Jurkat, Clone E6-1 (cell line): ENCODE results near the gene MID1IP1. TPM values are rescaled to one million over a fixed set of nuclear protein-coding genes. Genes with fewer than 3 reads are reported as not detected.

Source experiments
- DNase-seq: peaks from one replicate; pipeline ENCODE4 v3.0.0-alpha.2; 2011; ENCODE audit warnings: low read depth, low spot score
- H3K4me3 ChIP-seq: 2 replicates; pipeline ENCODE4 v1.5.1; 2011; ENCODE audit warnings: mild to moderate bottlenecking, low read length, control low read depth, moderate library complexity
- polyA plus RNA-seq: library from polyadenylated mRNA; unstranded; fragments of >200 nt; gene quantifications from one replicate; pipeline ENCODE4 v1.2.1, GENCODE V29; 2012; ENCODE audit warnings: missing spikeins; ENCODE audit not compliant: insufficient read length, insufficient read depth

Gene MID1IP1
- polyA plus RNA-seq: 42.9 TPM

DNA sequence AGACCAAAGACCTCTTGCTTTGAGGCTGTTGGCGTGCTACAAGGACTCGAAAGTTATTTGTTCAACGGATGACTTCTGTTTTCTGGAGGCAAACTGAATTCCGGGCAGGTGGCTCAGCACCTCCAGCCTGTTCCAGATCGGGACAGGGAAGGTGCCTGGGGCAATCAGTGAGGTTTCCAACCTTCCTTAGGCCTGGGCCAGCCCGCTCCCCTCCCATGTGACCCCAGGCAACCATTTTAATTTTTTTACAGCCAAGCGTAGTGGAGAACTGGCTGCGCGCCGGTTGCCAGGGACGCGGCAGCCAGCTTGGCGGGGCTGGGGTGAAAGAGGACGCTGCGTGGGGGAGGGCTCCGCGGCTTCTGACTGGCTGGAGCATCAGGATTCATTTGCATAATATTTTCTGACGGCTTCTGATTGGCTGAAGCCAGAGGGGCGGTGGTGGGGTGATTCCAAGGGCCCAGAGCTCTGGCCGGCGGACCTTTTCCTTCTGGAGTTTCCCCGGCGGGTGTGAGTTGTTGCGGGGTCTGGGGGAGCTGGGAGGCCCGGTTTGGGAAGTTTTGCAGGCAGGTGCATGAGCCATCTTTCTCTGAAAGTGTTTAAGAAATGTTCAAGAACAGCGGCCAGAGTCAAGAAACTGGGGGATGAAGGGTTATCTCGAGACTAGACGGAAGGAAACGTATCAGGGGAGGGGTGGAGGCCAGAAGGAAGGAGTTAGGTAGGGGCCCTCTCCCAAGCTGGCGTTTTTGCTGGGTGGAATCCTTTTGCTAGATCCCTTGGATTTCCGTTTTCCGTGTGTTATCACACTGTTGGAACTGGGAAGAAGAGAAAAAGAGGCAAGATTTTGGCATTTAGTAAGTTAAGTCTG lies at the start of gene MID1IP1:
TSS of gene MID1IP1 (plus strand) at position 479 of the 865 bp plus-strand sequence. CDS start 3,488 bp downstream, outside the sequence.
- H3K4me3 ChIP-seq: peak within 1 kb of the TSS; percentile 73
- peak; percentile 84 for DNase-seq

DNA sequence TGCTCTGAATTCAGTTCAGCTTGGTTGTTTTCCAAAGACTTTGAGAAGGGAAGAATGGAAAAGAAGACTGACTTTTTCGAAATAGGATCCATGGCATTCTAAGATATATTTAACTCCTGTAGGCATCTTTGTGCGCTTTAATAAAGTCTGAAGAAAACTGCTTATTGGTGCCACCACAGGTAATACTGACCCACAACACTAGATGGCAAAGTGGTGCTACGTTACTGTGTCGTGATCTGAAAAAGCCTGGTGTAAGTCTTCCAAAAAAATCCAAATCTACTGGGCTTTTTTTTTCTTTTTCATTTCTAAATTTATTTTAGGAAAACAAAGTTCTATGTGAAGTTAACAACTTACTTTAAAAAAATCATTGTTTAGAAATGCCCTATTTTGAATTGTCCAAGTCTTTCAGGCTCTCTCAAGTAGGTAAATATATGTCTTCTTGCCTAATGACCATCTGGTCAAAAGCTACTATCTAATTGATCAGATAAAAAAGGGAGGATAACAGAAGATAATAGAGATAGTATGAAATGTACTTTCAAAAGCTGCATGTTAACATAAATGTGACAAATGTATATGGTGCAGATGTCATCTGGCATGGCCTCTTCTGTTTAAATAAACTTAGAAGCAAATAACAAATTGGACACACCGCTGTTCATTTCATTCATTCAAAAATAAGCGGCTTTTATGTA lies 47.0 kb upstream of the MID1IP1 start:
- no peak overlapping the region for H3K4me3 ChIP-seq
- peak; percentile 54 for DNase-seq

DNA sequence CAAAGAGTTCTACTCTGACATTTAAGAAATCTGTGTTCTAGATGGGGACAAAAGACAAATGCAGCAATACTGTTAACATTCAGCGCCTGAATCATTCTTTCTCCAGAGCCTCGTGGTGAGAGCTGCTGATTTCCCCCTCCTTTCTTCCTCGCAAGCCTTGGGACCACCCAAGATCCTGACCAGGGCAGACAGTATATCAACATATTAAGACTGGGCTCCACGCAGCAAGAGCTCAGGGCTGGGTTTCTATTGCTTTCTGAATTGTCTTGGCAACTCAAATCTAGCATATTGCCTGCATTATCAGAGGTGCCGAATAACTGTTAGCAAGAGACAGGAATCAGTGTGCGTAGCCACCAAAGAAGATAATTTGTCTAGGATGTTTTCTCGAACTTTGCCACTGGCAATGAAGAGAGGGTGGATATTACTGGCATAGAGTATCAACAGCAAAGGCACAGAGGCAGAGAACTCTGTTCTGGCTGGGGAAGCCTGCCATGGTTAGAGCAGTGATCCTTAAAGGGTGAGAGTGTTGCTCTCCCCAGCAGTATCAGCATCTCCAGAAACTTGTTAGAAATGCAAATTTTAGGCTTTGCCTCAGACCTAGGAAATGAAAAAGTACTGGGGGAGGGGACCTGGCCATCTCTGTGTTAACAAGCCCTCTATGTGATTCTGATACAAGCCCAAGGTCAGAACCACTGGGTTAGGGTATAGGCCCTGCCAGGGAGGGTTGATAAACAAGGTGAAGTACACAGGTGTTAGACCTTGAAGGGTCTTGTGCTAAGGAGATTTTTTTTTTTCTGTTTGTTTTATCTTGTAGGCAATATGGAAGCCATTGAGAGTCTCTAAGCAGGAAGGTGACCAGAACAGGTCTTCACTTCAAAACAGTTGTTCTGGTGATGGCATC lies 46.2 kb upstream of the MID1IP1 start:
- DNase-seq: no peak
- H3K4me3 ChIP-seq: no peak overlapping the region

- H3K4me3 ChIP-seq: no peak overlapping the region
- DNase-seq: no peak
Observed at GRCh38 chrX:38760883-38761282, 40.4 kb upstream of the MID1IP1 start.

DNA sequence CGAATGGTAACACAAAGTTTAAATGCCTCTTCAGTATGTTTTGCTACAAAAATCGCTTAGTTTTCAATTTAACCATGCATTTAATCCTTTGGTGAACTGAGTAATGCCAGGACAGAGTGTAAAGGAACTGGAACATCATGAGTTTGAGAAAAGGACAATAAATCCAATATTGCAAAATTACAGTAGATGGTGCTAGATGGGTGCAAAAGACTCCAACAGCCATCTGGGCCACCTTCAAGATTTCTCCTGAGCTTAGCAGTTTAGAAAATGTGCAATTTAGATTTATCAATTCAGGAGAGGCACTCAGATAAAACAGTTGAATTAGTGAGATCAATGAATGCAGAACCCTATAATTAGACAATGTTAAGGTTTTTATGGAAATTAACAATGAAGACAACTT lies 33.2 kb upstream of the MID1IP1 start:
- peak; percentile 7 for DNase-seq
- H3K4me3 ChIP-seq: no peak overlapping the region

DNA sequence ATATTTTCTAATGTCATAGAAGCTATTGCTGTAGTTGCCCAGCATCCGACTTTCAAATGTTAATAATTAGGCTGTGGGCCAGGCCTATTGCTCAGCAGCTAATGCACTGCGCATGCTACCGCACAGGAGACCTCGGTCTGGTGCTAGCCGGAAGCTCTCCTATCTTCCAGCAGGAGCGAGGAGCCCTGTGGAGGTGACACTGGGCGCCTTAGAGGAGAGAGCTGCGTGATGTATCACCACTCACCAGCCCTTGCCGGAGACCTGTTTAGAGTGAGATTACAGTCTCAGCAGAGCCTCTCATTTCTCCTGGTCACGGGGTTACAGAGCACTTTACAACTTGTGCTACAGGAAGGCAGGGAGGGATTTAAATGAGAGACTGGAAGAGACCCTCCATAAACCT lies 31.1 kb upstream of the MID1IP1 start:
- no peak for DNase-seq
- H3K4me3 ChIP-seq: no peak overlapping the region

DNA sequence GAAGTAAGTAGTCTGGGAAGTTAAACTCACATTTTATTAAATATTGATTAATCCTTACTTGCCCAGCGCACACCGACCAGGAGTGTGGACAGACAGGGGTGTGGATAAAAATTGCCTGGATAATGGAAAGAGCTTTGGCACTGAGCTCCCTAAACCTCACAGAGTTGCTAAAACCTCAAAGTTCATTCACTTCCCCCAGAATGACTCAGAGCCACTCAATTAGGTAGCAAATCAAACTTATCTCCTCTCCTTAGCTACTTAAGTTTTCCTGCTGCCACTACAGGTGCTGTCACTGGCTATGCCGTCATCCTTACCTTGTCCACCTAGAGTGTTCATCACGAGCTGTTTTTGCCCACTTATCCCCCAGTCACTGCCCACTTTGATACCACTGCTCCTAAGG lies 27.0 kb upstream of the MID1IP1 start:
- no peak overlapping the region for H3K4me3 ChIP-seq
- DNase-seq: no peak

DNA sequence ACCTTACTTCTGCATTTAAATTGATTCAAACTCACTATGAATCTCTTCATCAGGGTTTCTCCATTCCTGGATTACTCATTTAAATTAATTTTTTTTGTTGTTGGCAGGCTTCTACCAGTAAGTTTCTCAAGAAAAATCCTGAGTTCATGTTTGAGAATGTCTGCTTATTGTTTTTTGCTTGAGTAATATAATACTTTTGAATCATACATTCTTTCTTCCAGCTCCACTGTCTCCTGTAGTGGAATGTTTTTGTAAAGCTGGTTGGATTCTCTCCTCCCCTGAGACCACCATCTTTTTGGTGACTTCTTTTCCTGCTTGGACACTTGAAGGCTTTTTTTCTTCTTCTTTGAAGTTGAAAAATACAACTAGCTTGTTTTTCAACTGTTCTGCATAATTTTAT lies 4.3 kb upstream of the MID1IP1 start:
- H3K4me3 ChIP-seq: no peak overlapping the region
- no peak for DNase-seq

DNA sequence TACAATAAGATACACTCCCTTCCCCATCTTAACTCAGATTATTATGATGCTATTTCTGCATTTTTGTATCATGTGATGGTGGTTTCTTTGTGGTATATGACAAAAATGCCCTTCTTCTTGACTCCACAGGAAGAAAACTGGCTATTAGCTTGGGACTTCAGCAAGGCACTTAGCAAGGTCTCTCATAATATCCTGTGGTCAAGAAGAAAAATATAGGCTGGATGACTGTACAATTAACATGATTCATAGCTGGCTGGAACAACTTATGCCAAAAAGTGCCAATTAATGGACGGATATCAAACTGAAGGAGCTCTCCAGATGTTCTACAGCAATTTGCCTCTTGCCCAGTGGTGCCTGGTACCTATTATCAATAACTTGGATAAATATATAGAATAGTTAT lies 2.3 kb upstream of the MID1IP1 start:
- no peak overlapping the region for H3K4me3 ChIP-seq
- no peak for DNase-seq

DNA sequence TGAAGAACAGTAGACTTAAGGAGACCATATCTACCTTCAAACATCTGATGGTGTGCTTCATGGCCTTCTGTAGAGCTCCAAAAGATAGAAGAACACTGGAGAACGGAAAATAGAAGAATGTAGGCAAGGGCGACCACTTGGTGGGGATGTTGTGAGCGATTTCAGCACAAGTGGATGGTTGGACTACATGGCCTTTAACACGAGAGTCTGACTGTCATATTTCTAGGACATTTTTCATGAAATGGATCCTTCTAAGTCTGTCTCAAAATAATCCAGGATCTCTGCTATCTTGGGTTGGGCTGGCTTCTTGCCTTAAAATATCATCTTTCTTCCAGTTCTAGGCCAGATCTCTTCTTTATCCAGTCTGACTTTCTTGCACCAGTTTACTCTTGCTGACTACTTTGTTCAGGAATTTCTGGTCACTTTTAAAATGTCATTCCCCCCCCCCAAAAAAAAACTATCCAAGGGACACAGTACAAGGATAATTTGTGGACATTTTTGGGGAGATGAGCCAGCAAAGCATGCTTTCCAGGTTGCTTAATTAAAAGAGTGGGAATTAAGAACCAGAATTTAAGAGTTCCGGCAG lies 1.2 kb upstream of the MID1IP1 start:
- DNase-seq: no peak

DNA sequence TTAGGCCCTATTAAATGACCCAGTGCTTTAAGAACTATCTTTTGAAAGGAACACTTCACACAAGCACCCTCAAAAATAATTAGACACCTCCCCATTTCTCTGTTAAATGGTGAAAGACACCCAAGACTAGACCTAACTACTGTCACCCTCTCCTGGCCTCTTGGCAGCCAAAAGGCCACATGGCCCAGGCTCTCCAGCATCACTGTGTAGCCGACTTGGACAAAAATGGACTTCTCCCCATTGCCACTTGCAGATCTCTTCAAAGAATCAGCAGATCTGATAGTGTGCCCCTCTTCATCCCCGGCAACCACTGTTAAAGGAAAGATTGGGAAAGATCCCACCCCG lies 2.0 kb downstream of the MID1IP1 start:
- peak overlapping the region; percentile 73 for H3K4me3 ChIP-seq
- no peak for DNase-seq

More for the DNA sequence above, 1.2 kb upstream of the MID1IP1 start:
- no peak overlapping the region for H3K4me3 ChIP-seq

DNA sequence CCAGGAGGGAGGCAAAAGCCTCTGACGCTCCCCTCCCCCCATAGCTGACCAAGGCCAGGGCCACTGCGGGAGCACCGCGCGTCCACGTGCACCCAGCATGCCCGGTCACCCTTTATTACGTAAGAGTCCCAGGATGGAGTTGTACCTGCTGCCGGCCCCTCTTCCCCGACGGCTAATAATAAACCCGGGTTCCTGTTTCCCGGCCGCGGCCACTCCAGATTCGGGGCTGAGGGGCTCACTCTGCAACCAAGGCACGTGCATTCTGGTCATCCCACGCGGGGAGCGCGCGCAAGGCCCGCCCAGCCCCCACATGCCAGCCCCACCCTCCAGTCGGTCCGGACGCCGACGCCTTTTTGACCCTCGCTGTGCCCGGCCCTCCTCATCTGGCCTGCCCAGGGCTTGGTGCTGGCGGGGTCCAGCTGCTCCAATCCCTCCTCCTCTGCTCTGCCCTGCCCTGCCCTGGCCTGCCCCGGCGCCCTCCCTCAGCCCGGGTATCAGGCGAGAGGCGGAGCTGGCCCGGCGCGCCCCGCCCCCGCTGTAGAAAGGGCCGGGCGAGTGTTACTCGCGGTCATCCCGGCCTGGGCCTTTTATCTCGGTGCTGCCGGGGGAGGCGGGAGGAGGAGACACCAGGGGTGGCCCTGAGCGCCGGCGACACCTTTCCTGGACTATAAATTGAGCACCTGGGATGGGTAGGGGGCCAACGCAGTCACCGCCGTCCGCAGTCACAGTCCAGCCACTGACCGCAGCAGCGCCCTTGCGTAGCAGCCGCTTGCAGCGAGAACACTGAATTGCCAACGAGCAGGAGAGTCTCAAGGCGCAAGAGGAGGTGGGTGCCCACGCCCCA lies 2.6 kb downstream of the MID1IP1 start:
- peak; percentile 57 for DNase-seq
- peak overlapping the region; percentile 73 for H3K4me3 ChIP-seq

DNA sequence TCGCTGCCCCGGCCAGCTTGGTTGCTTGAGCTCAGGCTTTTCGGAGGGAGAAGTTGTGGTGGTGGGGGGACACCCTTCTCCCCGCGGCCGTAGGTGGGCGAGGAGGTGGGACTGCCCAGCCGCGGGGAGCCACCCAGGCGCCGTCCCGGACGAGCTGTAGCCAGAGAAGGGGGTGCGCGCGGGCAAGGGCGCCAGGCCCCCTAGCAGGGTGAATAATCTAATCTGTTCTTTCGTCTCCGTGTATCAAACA lies 3.1 kb downstream of the MID1IP1 start:
- H3K4me3 ChIP-seq: peak overlapping the region; percentile 73
- DNase-seq: no peak

DNA sequence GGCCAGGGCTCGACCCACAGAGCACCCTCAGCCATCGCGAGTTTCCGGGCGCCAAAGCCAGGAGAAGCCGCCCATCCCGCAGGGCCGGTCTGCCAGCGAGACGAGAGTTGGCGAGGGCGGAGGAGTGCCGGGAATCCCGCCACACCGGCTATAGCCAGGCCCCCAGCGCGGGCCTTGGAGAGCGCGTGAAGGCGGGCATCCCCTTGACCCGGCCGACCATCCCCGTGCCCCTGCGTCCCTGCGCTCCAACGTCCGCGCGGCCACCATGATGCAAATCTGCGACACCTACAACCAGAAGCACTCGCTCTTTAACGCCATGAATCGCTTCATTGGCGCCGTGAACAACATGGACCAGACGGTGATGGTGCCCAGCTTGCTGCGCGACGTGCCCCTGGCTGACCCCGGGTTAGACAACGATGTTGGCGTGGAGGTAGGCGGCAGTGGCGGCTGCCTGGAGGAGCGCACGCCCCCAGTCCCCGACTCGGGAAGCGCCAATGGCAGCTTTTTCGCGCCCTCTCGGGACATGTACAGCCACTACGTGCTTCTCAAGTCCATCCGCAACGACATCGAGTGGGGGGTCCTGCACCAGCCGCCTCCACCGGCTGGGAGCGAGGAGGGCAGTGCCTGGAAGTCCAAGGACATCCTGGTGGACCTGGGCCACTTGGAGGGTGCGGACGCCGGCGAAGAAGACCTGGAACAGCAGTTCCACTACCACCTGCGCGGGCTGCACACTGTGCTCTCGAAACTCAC lies 3.6 kb downstream of the MID1IP1 start:
- peak overlapping the region; percentile 73 for H3K4me3 ChIP-seq
- DNase-seq: no peak

GRCh38 chrX:38805432-38806389 lies 4.5 kb downstream of the MID1IP1 start:
- peak; percentile 59 for DNase-seq
- H3K4me3 ChIP-seq: peak overlapping the region; percentile 73

DNA sequence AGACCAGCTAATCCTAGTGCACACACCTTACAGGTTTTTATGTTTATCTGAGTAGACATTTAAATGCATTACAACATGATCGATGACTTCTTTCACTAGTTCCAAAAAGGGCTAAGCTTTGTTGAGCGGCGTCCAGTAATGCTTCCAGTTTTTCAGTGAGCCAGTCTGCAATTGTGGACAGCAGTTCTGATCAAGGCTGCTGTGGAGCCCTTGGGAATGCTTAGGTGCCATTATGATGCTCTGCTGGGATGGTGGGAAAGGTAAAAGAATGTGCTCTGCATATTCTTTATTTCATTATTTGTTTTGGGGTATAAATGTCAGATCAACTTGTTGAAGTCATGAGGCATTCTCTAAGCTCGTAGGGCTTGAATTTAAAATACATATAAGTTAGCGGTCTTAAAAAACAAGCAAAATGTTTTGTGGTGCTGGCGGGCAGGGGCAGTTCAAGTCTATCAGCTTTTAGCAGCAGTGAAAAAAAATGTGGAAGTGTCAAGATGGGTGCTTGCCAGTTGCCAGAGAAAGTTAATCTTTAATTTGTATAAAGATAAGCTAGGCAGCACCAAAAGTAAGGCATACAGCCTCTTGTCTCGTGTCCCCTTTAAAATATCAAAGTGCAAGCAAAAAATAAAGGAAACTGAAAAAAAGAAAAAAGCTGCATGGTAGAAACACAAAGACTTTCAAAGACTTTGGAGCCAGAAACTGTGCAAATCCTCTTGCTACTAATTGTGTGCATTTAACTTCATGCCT lies 5.8 kb downstream of the MID1IP1 start:
- peak overlapping the region; percentile 73 for H3K4me3 ChIP-seq
- no peak for DNase-seq
